Activated CD8-positive, alpha-beta memory T cell treated with anti-CD3 and anti-CD28 coated beads for 36 hours (primary cell): Measurements from ENCODE around the gene MFSD12. TPM values are rescaled to one million over a fixed set of nuclear protein-coding genes. Genes with fewer than 3 reads are reported as not detected.

Source experiments
- CTCF ChIA-PET: fragments of 350-600 bp; sonication (Branson Sonifier 250); formaldehyde crosslinking; loops from one replicate; lab custom pipeline; 2021; ENCODE audit warnings: antibody characterized with exemption; lab: Charles Lee
- POLR2A ChIA-PET: fragments of 350-600 bp; sonication (Branson Sonifier 250); formaldehyde crosslinking; loops from one replicate; lab custom pipeline; 2021; ENCODE audit warnings: antibody characterized with exemption; lab: Charles Lee
- total RNA-seq, 2 experiments: library from RNA; stranded (reverse); gene quantifications; one replicate each; pipeline ENCODE4 v1.2.3, GENCODE V29; 2021

The MFSD12 gene
- total RNA-seq, 2 experiments from 2014 or later: 118 to 124 TPM

DNA sequence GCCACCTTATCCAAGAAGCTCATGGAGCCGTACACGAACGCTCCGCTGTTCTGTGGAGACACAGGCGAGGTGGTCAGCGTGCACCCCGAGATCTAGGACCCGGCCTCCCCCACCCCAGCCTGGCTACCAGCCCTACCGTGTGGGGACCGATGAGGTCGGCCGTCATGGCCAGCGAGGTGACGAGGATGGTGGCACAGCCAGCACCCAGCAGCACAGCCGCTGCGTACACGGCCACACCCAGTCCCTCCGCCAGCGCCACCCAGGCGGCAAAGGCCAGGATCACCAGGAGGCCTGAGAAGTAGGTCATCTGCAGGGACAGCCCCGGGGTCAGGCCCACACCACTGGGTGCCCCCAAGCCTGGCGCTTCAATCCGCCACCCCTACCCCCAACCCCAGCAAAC is 11.3 kb downstream of the MFSD12 start:
- ChIA-PET POLR2A (interaction anchor here (1.3 kb wide), 2 partner anchors 8 to 11 kb away, joined by 4 to 5 read pairs; no protein-coding TSS in a partner anchor), CTCF (interaction anchor here (0.5 to 4.7 kb wide), 10 partner anchors 10 to 541 kb away, joined by 3 to 43 read pairs (median 4); partner anchors contain the start of gene MFSD12)

DNA sequence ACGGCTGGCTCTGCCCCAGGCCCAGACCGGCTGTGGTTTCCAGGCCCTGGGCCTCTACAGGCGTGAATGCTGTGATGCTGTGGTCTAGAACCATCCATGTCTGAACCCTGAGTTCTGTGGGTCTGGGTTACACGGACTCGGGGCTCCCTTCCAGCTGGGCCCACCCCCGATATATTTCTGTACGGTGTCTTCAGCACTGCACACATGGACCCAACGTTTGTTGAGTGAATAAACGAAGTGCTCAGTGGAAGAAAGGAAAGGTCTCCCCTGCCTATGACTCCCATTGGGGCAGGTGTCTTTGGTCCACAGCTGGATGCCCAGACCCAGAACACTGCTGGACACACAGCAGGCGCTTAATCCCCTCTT is 11.7 kb downstream of the MFSD12 start:
- ChIA-PET POLR2A (interaction anchor here (1.3 kb wide), 2 partner anchors 9 to 11 kb away, joined by 4 to 5 read pairs; no protein-coding TSS in a partner anchor), CTCF (interaction anchor here (0.5 to 4.7 kb wide), 12 partner anchors 9 to 541 kb away, joined by 3 to 43 read pairs (median 4); partner anchors contain the start of gene MFSD12)

DNA sequence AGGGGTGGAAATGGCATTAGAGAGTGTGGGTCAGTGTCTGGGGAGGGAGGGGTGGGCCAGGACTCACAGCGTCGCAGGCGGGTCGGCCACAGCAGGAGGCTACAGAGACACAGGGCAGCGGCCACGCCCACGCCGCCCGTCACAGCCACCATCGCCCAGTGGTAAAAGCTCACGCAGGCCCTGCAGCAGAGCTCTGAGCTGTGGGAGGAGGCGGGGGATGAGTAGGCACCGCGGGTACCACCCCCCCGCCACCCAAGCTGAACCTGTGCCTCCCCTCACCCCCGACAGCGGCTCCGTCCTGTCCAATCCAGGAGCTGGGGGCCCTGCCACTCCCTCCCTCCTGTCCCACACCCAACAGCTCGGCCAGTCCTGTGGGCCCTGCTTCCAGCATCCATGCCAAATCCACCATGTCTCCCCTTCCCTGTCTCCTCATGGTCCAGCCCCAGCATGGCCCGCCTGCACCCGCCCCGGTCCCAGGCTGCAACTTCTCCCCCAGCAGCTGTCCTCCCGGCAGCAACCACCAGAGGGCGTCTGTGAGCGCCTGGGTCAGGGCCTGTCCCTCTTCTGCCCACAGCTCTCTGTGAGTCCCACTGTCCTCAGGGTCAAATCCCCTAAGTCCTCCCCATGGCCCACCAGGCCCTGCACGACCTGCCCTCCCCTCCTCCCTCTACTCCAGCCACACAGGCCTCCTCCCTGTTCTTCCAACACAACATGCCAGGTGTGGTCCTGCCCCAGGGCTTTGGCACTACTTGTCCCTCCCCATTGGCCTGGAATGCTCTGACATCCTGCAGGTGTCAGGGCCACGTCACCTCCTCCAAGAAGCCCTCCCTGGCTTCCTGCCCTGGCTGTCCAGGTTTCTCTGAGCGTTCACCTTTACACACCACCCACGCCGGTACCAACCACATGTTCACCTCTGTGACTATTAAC is 12.4 kb downstream of the MFSD12 start:
- CTCF ChIA-PET: interaction anchor here (0.6 to 4.7 kb wide), 19 partner anchors 9 to 193 kb away, joined by 3 to 43 read pairs (median 4); partner anchors contain the start of gene MFSD12
- POLR2A ChIA-PET: interaction anchor here (0.6 kb wide), 1 partner anchor 18 kb away, joined by 4 read pairs; no protein-coding TSS in a partner anchor

DNA sequence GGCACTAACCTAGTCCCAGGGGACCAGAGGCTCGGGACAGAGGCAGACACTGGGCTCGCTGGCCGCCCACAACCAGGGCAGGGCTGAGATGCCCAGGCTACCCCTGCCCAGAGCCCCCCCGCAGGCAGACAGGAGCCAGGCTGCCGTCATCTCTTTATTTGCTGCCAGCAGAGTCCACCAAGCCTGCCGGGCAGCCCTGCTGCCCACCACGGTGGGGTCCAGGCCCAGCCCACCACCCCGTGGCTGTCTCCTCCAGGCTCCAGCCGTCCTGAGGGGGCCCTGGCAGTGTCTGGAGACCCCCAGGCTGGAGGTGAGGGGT is 13.4 kb downstream of the MFSD12 start:
- CTCF ChIA-PET: interaction anchor here (0.5 to 1.5 kb wide), 4 partner anchors 10 to 47 kb away, joined by 3 to 6 read pairs (median 4); no protein-coding TSS in a partner anchor
- POLR2A ChIA-PET: no interaction called here

DNA sequence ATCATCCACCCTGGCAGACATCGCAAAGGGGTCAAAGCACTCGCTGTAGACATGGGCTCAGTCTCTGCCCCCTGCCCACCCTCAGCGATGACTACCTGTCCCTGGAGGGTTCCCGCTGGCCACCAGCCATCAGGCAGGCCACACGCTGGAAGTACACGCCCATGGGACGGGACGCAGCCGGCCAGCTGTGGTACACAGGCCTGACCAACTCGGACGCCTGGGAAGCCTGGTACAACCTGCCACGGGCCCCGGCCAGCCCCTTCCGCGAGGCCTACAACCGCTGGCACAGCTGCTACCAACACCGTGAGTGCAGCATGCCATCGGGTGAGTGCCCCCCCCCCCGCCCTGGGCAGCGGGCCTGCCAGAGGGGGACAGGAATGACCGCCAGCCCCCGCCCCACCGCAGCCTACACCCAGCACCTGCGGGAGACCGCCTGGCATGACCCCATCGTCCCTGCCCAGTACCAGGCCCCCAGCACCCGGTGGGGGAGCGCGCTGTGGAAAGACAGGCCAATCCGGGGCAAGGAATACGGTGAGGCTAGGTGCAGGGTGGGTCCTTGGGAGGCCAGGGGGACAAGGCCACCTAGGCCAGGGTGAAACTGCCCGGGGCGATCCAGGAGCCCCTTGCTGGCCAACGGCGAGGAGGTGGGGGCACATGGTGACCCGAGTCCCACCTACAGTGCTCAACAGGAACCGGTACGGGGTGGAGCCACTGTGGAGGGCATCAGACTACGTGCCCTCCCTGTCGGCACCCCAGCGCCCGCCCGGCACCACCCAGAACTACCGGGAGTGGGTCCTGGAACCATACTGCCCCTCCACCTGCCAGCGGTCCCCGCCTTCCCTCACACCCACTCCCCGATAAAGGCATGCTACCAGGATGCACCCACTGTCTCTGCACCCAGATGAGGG is 14.0 kb downstream of the MFSD12 start:
- CTCF ChIA-PET: interaction anchor here (0.5 to 1.5 kb wide), 3 partner anchors 10 to 23 kb away, joined by 3 to 6 read pairs (median 4); no protein-coding TSS in a partner anchor
- POLR2A ChIA-PET: no interaction called here

DNA sequence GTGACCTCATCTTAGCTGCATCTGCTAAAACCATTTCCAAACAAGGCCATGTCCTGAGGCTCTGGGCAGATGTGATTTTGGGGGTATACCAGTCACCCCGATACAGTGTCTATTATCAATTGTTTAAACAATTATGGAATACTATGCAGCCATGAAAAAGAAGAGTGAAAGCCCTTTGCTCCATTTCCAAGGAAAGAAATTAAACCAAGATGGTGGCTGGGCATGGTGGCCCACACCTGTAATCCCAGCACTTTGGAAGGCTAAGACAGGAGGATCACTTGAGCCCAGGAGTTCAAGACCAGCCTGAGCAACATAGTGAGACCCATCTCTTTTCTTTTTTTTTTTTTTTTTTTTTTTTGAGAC is 17.6 kb downstream of the MFSD12 start:
- ChIA-PET POLR2A (interaction anchor here (1.1 kb wide), 1 partner anchor 11 kb away, joined by 3 read pairs; no protein-coding TSS in a partner anchor), CTCF (interaction anchor here (0.8 kb wide), 1 partner anchor 65 kb away, joined by 3 read pairs; no protein-coding TSS in a partner anchor)

DNA sequence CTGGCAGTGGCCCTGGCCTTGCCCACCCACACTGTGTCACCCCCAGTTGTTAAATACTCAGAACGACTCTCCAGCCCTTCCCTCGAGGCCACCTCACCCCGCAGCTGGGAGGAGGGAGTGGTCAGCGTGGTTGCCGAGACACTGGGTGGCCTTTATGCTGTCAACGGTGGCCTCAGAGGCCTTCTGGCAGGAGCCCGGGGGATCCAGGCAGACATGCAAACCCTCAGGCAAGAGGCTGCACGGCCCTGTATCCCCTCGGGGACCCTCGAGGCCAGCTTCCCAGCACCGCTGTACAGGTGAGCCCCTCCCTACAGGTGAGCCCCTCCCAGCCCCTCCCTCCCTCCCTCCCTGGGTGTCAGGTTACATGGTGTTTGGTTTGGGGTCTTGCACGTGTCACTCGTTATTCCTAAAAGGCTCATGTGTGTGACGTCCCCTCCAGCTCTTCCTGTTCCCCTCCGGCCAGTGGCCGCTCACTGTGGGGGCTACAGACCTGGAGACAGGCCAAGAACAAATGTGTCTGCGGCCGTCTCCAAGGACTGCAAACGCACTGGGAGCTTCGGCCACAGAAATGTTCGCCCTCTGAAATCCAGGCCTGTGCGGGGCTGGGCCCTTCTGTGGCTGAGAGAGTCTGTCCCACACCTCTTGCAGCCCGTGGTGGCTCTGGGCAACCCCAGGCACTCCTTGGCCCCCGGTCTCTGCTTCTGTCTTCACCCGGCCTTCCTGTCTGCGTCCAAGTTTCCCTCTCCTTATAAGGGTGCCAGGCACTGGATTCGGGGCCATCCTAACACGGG is 18.2 kb downstream of the MFSD12 start, which contains the start of gene TEKTIP1:
TEKTIP1 (plus strand) TSS at position 210 of the 791 bp plus-strand sequence; CDS start at position 214, 4 bp downstream.
- ChIA-PET CTCF (interaction anchor here (0.8 to 1.2 kb wide), 2 partner anchors 15 to 65 kb away, joined by 3 to 8 read pairs; no protein-coding TSS in a partner anchor), POLR2A (interaction anchor here (1.1 kb wide), 1 partner anchor 11 kb away, joined by 3 read pairs; no protein-coding TSS in a partner anchor)

DNA sequence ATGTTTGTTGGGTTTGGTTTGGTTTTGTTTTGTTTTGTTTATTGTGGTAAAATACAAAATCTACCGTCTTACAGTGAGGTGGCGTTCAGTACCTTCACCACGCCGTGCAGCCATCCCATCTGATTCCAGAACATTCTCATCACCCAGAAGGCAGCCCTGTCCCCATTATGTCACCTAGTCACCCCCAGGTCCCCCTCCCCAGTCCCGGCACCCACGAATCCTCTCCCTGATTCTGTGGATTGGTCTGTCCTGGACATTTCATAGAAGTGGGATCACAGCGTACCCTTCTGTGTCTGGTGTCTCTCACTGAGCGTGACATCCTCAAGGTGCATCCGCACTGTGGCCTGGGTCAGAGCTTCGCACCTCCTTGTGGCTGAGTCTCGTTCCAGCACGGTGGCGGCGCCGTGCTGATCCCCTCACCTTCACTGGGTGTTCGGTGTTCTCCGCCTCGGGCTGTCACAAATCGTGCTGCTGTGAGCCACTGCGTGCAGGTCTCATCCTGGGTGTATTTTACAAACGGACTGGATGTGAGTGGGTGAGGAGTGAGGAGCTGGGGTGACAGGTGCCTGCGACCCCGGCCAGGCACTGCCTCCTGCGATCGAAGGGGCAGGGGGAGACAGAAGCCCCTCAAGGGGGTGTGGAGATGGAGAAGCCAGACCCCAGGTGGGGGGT is 19.0 kb downstream of the MFSD12 start:
- ChIA-PET POLR2A (interaction anchor here (1.1 kb wide), 1 partner anchor 12 kb away, joined by 3 read pairs; no protein-coding TSS in a partner anchor), CTCF (interaction anchor here (1.2 kb wide), 1 partner anchor 15 kb away, joined by 8 read pairs; no protein-coding TSS in a partner anchor)

DNA sequence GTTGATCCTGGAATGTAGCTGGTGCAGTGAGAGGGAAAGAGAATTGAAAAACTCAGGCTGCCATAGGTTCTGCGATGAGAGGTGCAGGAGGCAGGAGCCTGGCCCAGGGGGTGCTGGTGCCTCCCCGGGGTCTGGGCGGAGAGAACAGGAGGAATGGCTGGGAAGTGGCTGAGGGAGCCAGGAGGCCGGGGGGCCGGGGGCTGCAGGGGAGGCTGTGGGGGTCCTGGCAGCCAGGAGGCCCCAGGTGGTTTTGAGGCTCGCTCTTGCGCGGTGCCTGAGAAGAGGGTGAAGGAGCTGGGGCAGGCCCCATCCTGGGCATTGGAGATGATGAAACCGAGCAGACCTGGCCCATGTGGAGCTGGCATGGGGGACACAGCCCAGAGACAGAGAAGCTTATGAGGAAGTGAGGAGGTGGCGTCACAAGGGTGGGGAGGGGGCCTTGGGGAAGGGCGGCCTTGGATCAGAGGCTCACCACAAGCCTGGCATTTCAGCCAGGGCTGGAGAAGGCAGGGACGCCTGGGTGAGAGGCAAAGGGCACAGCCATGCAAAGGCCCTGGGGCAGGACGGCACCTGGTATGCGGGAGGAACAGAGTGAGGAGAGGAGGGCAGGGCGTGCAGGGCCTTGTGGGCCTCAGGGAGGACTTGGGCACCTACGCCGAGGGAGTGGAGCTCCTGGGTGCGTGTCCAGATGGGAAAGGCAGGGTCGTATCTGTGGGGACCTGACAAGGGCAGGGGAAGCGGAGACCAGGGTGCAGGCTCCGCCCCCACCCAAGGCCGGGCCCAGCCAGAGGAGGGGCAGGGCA is 19.7 kb downstream of the MFSD12 start:
- ChIA-PET CTCF (no interaction called here), POLR2A (interaction anchor here (0.6 kb wide), 1 partner anchor 38 kb away, joined by 3 read pairs; no protein-coding TSS in a partner anchor)

DNA sequence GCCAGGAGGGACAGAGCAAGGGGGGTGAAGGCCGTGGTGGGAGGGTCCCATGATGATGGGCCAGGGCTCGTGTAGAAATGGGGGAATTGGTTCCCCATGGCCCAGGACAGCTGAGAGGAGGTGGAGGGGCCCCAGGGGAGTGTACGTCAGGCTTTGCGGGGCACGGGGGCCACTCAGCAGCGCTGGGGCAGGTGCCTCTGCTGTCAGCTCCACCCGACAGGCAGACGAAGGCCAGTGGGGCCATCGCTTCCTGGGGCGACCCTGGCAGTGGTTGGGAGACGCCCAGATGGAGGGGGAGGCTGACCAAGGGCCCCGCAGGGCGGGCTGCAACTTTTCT is 20.3 kb downstream of the MFSD12 start:
- ChIA-PET POLR2A (no interaction called here), CTCF (interaction anchor here (1.5 kb wide), 1 partner anchor 8 kb away, joined by 7 read pairs; no protein-coding TSS in a partner anchor)

DNA sequence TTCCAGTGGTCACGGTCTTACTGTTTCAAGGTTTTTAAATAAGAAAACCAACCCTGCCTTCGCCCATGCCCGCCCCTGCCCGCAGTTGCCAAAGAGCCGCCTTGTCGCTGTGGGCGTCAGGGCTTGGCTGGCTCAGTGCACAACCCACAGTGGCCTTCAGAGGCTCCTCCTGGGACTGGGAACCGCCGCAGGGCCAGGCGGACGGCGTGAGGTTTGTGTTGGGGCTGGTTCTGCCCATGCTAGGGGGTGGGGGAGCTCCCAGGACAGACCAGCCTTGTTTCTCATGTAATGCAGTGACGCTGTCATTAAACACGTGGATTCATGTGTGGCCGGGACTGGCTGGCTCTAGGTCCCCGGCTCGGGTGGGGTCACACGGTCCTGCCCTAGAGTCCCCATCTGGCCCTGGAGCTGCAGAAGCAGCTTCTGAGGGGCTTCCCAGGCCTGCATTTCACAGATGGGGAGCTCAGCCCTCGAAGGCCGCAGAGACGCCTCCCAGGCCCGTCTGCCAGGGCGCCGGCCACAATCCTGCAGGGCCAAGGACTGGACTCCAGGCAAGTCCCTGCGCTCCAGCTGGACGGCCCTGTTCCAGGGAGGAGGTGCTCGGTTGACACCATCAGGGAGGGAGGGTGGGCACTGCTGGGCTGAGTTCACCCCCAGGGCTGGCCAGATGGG is 20.8 kb downstream of the MFSD12 start:
- ChIA-PET CTCF (interaction anchor here (1.5 kb wide), 1 partner anchor 9 kb away, joined by 7 read pairs; no protein-coding TSS in a partner anchor), POLR2A (no interaction called here)

DNA sequence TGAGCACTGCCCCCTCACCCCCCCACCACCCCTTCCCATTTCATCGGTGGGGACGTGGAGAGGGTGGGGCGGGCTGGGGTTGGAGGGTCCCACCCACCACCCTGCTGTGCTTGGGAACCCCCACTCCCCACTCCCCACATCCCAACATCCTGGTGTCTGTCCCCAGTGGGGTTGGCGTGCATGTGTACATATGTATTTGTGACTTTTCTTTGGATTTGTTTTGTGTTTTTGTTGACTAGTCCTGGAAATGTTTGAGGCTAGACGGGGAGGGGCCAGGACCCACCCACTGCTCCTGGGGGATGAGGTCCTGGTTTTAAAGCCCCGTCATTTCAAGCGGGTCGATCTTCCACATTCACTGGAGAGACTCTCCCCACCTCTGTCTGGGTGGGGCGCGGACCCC is 21.4 kb downstream of the MFSD12 start:
- ChIA-PET POLR2A (no interaction called here), CTCF (interaction anchor here (1.5 kb wide), 1 partner anchor 9 kb away, joined by 7 read pairs; no protein-coding TSS in a partner anchor)

DNA sequence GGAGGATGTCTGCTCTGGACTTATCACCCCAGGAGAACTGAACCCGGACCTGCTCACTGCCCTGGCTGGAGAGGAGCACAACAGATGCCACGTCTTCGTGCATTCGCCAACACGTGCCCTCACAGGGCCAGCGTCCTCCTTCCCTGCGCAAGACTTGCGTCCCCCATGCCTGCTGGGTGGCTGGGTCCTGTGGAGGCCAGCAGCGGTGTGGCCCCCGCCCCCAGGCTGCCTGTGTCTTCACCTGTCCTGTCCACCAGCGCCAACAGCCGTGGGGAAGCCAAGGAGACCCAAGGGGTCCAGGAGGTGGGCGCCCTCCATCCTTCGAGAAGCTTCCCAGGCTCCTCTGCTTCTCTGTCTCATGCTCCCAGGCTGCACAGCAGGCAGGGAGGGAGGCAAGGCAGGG is 21.8 kb downstream of the MFSD12 start:
- ChIA-PET POLR2A (no interaction called here), CTCF (interaction anchor here (1.5 kb wide), 1 partner anchor 10 kb away, joined by 7 read pairs; no protein-coding TSS in a partner anchor)

DNA sequence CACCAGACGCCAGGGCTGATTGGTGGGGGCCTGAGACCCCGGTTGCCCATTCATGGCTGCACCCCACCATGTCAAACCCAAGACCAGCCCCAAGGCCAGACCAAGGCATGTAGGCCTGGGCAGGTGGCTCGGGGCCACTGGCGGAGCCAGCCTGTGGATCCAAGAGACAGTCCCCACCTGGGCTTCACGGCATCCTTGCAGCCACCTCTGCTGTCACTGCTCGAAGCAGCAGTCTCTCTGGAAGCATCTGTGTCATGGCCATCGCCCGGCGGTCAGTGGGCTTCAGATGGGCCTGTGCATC is 22.2 kb downstream of the MFSD12 start:
- ChIA-PET POLR2A (no interaction called here), CTCF (no interaction called here)

DNA sequence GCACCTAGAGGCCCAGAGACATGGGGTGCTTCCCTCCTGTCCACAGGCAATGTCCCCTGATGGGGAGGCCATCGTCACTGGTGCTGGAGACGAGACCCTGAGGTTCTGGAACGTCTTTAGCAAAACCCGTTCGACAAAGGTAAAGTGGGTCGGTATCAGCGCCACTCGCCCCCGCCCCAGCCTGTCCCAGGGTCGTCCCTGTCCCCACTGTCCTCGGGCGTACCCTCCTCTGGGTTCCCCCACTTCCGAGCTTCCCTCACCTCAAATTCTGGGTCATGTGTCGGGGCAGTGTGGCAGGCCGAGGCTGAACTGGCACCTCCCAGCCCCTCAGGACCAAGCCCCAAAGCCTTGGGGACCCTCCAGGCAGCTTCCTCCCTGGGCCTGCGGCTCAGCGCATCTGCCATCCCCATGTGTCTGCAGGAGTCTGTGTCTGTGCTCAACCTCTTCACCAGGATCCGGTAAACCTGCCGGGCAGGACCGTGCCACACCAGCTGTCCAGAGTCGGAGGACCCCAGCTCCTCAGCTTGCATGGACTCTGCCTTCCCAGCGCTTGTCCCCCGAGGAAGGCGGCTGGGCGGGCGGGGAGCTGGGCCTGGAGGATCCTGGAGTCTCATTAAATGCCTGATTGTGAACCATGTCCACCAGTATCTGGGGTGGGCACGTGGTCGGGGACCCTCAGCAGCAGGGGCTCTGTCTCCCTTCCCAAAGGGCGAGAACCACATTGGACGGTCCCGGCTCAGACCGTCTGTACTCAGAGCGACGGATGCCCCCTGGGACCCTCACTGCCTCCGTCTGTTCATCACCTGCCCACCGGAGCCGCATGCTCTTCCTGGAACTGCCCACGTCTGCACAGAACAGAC is 22.8 kb downstream of the MFSD12 start:
- ChIA-PET POLR2A (no interaction called here), CTCF (interaction anchor here (0.5 kb wide), 1 partner anchor 441 kb away, joined by 3 read pairs; no protein-coding TSS in a partner anchor)
